NCI-H2196 treated with DMSO at 0.1 percent for 48 hours (cell line): Measurements from ENCODE around the gene ZNF652.
"Not testable (repeated sequence)": the region's sequence is repeated elsewhere in the genome, so short reads cannot be mapped to it uniquely, and the experiment has no call there.

ENCODE experiments used
- DNase-seq: peaks from one replicate; lab custom pipeline; 2025; ENCODE audit not compliant: unreplicated experiment; lab: John Stamatoyannopoulos, UW

ZNF652 gene

DNA sequence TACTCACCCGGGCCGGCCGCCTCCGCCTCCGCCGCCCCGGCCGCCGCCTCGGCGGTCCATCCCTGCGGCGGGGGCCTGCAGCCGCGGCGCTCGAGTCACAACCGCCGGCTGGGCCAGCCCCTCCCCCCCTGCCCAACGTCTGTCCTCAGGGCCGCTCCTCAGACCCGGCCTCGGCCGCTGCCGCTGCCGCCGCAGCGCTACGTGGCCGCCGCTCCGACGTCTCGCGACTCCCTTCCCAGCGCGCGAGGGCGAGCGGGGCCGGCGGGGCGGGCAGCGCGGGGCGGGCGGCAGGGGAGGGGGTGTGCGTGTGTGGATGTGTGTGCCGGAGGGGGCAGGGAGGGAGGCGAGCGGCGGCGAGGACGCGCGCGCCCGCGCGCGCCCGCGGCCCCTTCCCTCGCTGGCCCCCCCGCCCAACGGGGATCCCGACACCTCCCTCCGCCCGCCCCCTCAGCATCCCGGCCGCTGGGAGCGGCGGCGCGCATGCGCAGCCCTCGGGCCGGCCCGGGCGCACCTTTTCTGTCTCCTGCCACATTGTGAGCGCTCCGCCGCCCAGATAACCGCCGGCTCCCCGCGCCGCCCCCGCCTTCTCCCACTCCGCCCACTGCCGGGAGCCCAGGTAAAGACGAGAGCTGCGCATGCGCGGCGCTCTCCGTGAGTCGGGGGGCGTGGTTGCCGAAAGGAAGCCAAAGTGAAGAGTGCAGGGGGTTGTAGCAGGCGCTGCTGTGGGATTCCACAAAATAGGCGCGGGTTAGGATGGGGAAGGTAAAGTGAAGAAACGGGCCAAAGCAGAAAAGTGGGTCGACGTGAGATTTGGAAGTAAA is at the start of gene ZNF652:
Gene ZNF652 (minus strand): TSS at position 349 of the 821 bp plus-strand sequence. CDS start 44,525 bp downstream, outside the sequence.
- DNase-seq: peak; percentile 94

DNA sequence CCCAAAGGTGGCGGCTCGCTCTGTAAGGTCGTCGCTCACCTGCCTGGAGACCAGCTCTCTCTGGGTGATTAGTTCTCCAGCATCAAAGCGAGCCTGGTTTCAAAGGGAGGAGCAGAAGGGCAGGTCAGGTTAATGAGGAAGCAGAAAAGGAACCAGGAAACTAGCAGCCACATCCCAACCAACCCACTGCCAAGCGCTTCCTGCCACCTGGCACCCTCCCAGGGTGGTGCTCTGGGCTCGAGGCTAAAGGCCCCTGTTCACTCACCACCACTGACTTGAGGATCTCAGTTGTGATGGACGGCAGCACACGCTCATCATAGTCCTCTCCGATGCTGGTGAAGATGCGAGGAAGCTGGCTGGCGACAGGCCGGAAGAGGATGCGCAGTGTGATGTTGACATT is 47.0 kb upstream of the ZNF652 start:
- no peak for DNase-seq

DNA sequence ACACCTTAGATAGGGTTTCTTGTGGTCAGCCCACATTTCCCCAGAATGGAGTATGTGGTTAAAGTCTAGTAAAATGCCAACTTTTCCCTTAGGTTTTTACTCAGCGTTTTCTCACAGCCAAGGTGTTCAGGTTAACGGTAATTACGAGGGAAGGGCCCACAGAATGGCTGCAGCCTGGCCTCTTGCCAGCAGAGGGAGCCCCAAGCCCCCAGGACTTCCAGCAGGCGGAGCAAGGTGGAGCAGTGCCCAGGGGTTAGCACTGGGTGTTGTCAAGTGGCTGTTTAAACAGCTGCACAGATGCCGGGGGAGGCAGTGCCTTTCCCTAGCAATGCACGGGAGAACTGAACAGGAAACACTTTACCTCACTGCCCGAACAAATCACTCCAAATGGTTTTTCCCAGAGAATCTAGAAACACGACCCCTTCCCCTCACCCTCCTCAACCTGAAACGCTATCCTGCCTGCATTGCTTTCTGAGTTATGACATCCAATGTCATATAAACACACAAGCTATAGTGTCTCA is 46.0 kb upstream of the ZNF652 start:
- DNase-seq: peak; percentile 87

DNA sequence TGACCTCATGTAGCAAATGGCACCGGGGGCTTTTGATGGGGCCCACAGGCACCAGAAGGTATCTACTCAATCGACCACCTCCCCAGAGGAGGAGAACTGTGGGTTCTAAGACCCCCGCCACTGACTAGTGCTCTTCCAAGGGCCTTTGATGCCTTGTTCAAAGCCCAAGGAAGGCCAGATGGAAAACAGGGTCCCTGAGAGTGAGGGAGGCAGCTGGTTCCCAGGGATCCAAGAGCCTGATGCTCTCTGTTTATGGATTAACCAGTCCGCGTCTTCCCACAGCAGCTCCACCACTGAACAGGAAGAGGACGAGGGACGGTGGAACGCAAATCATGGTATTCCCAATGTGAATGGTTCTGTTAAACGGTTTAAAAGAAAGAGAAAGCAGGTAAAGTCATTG is 45.0 kb upstream of the ZNF652 start:
- DNase-seq: no peak

DNA sequence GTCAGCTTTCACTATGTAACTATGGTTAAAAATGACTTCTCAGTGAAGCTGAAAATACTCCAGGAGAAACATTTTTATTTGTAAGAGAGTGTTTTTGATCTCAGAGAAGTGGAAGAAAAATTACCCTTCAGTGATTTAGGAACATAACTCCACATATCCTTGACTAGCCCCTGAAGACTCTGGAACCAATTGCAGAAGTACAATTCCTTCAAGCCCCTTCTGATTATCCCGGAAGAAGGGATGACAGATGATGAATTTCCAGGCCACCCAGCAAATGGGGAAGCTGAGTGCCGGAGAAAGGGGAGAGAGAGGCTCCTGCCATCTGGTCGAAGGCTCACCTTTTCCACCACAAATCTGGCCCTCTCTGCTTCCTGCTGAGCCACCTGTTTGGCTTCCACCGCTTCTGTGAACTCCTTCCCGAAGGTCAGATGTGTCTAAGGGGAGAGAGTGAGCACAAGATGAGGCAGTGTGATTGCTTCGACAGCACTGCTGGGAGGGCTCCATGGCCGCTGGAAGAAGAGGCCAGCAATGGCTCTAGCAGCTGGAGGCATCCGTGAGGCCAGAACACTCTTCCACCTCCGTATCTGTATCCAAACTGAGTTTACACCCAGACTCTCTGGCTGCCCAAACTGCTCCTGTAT is 44.5 kb upstream of the ZNF652 start:
- no peak for DNase-seq

DNA sequence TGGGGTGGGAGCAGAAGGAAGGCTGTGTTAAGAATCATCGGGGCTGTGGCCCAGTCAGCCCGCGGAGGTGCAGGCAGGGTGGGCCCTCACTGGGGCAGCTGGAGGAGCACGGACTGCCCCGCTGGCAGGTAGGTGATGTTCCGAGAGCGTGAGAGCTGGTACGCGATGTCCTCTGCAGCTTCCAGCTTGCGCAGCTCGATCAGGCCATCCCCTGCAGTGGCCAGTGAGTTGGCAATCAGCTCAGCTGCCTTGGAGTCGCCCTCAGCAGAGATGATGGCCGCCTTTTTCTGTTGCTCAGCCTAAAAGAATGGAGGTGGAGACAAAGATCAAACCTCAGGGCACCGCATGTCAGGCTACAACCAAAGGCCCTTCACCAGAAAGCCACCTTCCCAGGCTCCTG is 42.9 kb upstream of the ZNF652 start:
- DNase-seq: no peak

DNA sequence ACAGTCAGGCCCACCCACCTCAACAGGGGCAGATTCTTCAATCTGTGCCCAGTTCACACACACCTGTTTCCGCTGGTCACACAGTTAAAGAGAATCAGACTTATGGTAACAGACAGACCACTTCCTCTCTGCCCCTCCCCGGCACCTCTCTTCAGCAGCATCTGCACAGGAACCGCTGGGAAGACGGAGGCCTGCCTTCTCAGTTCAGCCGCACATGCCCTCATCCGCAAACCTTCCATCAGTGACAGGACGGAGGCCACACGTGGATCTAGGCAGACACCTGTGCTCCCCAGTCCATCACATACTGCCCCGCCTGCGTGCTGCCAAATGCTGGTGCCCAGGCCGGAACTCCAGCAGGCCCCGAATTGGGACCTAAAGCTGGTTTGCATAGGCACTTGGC is 42.3 kb upstream of the ZNF652 start:
- no peak for DNase-seq

DNA sequence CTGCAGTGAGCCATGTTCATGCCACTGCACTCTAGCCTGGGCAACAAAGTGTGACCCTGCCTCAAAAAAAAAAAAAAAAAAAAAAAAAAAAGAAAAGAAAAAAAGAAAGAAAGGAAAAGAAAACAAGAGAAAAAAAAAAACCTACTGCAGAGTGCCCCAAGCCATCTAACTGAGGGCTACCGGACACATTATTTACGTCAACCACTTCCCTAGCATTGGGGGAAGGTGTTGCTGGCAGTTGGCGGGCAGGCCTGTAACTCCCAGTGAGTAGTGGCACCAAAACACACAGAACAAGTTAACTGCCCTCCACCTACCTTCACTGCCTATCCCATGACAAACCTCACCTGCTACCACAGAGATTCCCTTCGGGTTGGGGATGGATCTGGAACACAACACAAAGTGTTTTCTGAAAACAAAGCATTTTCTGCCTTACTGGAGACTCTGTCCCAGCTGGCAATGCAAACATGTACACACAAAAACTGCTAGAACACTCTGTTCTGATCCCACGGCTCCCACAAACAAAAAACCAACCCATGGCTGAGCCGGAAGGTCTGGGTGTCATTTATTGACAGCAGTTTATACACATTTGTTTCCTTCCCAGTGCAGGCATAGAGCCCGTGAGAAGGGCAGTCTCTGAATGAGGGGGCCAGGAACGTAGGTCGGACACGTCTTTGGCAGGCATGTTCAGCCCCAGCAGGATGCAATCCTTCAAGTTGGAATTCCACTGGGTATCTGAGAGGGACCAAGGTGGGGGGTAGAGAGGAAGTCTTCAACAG is 41.7 kb upstream of the ZNF652 start:
- DNase-seq: no peak

DNA sequence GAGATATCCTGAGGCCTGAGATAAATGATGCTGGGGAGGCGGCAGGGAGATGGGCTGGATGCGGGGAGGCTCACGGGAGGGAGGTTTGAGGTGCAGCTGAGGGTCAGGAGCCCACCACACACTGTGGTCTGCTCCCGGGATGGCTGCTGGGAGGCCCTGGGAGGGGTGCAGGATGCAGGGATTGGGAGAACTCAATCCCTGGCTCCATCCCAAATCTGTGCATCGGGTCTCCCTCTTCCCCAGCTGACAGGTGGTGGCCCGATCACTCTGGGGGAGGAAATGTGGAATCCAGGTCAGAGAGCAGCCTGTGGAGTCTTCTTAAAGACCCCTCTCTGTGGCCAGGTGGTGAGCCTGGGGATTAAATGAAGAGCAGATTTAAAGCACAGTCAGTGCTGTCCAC is 40.7 kb upstream of the ZNF652 start:
- DNase-seq: no peak

DNA sequence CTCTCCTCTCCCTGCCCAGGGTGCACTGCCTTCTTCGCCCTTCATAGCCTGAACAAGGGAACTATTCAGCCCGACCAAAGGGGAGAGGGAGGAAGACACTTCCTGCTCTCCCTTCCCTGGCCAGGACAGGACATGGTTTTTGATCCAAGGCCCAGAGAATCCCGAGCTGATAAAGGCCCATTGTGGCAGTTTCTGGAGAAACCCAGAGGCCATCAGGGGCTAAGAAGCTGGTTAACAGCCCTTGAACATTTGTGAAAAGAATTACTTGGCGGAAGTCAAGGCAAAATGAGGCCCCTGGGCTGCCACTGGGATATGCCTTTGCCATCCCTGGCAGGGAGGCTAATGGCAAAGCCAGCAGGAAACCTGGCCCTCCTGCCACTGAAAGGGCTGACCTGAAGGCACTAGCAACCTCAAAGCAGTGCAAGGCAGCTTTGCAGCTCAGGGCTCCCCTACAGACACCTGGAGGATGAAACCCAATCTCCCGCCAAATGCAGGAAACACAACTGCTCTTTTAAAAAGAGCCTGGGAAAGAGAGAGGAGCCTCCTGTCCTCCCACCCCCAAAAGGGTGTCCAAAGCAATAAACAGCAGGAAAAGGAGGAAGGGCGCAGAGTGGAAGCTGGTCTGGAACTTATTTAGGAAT is 40.0 kb upstream of the ZNF652 start:
- DNase-seq: no peak

DNA sequence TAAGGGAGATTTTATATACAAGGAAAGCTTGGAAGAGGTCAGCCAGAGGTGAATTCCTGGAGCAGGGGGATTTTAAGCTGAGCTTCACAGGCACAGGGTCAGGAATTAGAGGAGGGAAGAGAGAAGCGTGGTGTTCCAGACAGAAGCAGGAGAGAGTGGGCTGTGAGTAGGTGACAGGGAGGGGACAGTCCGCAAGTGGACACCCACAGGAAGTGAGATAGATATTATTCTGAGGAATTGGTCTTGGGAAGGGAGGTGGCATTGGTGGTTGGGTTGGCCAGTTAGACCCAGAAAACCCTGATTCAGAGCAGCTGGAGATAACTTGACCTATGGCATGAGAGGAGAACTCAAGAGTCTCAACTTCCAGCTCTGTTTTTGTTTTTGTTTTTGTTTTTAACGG is 37.9 kb upstream of the ZNF652 start:
- DNase-seq: no peak

DNA sequence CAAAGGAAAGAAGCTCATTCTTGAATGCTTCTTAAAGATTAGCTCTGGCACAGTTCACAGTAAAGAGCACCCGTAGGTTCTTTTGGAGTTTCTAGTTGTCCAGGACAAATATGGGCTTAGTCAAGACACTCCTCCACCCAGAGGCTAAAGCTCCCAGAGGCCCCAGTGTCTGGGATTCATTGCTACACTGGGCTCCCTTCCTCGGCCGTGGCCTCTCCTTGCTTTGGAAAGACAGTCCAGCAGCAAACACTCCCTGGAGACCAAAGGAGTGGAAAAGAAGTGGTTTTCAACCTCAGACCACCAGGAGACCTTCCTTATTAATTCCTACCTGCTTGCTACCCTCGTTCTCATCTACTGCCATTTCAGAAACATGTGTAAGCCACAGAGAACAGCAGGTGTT is 35.5 kb upstream of the ZNF652 start:
- no peak for DNase-seq

DNA sequence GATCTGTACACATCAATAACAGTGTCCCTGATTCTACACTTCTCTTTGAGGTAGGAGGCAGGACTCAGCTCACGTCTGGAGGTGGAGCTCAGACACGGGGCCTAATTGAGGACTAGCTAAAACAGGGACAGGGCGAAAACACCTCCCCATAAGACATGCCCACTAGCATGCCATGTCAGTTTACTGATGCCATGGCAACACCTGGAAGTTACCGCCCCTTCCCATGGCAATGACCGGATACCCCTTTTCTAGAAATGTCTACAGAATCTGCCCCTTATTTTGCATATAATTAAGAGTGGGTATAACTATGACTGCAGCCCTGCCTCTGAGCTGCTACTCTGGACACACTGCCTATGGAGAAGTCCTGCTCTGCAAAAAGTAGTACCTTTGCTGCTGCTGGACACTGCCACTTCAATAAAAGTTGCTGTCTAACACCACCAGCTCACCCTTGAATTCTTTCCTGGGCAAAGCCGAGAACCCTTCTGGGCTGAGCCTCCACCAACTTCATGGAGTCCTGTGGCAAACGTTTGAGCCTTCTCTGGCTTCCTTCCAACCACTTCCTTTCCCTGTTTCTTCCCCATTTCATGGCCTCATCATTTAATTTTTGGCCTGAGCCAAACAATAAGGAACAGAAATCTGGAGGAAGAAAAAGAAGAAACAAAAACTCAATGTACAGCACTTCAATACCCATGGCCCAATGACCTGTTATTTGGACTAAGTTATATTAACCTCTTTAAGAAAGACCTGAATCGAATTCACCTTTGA is 31.6 kb upstream of the ZNF652 start:
- no peak for DNase-seq

DNA sequence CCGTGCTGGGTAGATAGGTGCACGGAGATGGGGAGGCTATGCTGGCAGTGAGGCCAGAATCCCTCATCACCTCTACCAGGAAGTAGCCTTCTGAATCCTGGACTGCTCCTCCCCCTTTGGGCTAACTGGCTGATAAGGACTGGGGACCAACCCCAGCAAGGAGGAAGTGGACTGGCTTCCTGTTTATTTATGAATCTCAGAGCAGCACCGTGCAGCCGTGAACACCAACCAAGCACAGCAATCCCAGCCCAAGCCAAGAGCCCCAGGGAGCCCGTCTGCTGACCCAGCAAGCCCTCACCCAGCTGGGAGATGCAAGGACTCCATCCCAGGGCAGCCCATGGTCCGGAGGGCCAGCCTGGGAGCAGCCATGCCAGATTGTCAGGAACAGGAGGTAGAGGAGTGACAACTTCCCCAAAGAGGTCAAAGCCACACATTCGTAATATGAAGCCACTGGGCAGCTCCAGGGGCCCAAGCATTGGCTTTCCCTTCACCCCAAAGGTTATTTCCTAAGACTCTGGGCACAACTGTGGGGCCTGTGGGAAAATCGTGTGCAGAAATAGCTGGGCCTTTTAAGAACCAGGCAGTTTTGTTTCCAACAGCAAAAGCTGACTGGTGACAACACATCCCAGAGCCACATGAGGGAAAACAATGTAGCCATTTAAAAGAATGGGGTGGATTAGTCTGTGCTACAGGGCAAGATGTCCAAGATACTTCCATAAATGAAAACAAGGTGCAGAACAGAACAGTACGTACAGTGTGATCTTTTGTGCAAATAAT is 28.7 kb upstream of the ZNF652 start:
- DNase-seq: no peak

DNA sequence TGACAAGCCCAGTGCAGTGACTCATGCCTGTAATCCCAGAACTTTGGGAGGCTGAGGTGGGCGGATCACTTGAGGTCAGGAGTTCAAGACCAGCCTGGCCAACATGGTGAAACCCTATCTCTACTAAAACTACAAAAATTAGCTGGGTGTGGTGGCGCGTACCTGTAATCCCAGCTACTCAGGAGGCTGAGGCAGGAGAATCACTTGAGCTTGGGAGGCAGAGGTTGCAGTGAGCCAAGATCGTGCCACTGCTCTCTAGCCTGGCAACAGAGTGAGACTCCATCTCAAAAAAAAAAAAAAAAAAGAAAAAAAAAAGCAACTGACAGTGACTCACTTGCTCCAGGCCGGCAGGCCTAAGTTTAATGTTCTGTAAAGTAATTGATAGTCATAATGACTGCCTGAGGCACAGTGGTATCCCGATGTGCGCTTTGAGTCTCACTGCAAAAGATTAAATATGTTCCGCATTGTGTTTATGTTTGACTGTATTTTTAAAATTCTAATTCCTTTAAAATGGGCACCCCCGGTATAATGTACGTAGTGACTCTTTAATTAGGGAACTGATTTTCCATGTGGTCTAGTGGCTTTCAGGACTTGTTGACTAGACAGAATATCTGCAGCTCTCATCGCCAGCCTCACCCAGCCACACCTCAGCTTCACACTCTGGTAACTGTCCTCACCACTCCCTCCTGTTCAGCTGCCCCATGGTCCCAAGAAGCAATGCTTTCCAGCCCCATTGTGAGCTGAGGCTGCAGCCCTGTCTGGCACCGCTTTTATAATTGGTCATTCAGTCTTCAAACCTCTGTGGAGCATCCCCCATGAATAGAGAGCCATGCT is 27.7 kb upstream of the ZNF652 start:
- DNase-seq: not testable (repeated sequence)

DNA sequence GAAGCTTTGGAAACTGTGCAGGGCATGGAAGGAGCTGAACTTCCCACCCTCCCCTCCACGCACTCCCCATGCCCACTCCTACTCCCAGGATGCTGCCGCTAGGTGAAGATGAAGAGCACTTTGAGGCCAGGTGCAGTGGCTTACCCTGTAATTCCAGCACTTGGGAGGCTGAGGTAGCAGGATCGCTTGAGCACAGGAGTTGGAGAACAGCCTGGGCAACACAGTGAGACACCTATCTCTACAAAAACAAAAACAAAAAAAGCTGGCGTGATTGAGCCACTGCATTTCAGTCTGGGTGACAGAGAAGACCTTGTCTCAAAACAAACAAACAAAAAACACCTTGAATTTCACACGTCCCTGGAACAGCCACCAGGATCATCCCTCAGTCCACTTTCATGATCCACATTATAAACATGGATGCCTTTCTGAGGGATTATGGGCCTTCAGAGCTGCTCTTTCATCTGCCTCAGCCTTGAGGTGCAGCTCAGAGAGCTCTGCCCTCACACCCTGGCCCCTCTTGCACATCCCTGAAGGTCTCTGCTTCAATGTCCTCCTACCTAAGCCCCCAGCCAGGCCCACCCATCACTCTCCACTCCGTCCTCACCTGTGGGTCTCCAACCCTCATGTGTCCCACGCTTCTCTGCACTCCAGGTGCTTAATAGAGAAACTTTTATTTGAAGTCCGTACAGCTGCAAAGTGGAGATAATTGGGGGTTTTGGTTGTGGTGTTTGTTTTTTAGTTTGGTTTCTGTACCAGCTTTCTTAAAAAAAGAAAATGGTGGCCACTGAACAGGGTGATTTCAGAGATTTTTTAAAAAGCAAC is 26.9 kb upstream of the ZNF652 start:
- DNase-seq: no peak

DNA sequence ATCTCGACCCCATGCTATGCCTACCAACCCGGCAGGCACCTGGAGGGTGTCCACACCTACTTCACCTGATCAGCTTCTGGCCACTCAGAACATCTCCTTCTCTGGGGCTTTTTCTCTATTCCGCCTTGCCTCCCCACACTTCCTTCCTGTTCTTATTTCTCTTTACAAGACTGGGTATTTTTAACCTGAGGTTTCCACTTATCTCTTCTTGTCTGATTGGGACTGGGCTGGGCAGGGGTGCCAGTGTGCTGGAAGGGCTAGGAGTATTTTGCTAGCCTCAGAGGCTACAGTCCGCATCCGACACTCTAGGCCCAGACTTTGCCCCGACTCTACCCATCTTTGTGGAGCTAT is 26.2 kb upstream of the ZNF652 start:
- DNase-seq: no peak
